GM21786 (cell line): ENCODE results near the gene UQCRC2.
"Not testable (repeated sequence)": the region's sequence is repeated elsewhere in the genome, so short reads cannot be mapped to it uniquely, and the experiment has no call there.

Experiments
- ATAC-seq: cut with Tn5 transposase; IDR thresholded peaks from one replicate; pipeline ENCODE4 v1.9.1; 2021; ENCODE audit not compliant: unreplicated experiment

The UQCRC2 gene

GRCh38 chr16:21952793-21953540 lies at the start of gene UQCRC2:
Gene UQCRC2 (plus strand): TSS chr16:21953361. CDS start chr16:21953424, 63 bp downstream.
- peak; percentile 87 for ATAC-seq

GRCh38 chr16:21932650-21933049 lies 20.5 kb upstream of the UQCRC2 start:
- not testable (repeated sequence) for ATAC-seq

GRCh38 chr16:21933316-21933715 lies 19.8 kb upstream of the UQCRC2 start:
- ATAC-seq, result not testable (repeated sequence)

- ATAC-seq, result not testable (repeated sequence)
These were observed 19.4 kb upstream of the UQCRC2 start for GRCh38 chr16:21933790-21934189.

GRCh38 chr16:21936216-21936615 lies 16.9 kb upstream of the UQCRC2 start:
- not testable (repeated sequence) for ATAC-seq

- no peak for ATAC-seq
These were observed 15.8 kb upstream of the UQCRC2 start for GRCh38 chr16:21937336-21937829.

GRCh38 chr16:21940570-21940969 lies 12.6 kb upstream of the UQCRC2 start:
- no peak for ATAC-seq

- no peak for ATAC-seq
These were observed 9.6 kb upstream of the UQCRC2 start for GRCh38 chr16:21943571-21943970.

- ATAC-seq, result no peak
These were observed 6.1 kb upstream of the UQCRC2 start for GRCh38 chr16:21946889-21947635.

- ATAC-seq, result no peak
These were observed 3.4 kb upstream of the UQCRC2 start for GRCh38 chr16:21949713-21950260.

- ATAC-seq, result no peak
These were observed 2.2 kb upstream of the UQCRC2 start for GRCh38 chr16:21950782-21951521.

GRCh38 chr16:21952040-21952792 lies 945 bp upstream of the UQCRC2 start:
- peak; percentile 25 for ATAC-seq

GRCh38 chr16:21953541-21953902 lies 361 bp downstream of the UQCRC2 start:
- peak; percentile 2 for ATAC-seq

- no peak for ATAC-seq
These were observed 4.7 kb downstream of the UQCRC2 start for GRCh38 chr16:21957714-21958346.

- ATAC-seq, result no peak
These were observed 5.9 kb downstream of the UQCRC2 start for GRCh38 chr16:21959050-21959449.

- no peak for ATAC-seq
These were observed 9.3 kb downstream of the UQCRC2 start for GRCh38 chr16:21962475-21962874.

GRCh38 chr16:21963887-21964286 lies 10.7 kb downstream of the UQCRC2 start:
- ATAC-seq, result no peak

GRCh38 chr16:21964353-21964752 lies 11.2 kb downstream of the UQCRC2 start:
- no peak for ATAC-seq

GRCh38 chr16:21971856-21972255 lies 18.7 kb downstream of the UQCRC2 start:
- ATAC-seq, result no peak

GRCh38 chr16:21973945-21974344 lies 20.8 kb downstream of the UQCRC2 start:
- no peak for ATAC-seq
